Head of caudate nucleus (tissue), 42 donors: ENCODE results near the gene SYK.

Source experiments
- DNase-seq, 42 donors: peaks; one replicate each; pipeline versions ENCODE4 v3.0.0 to v3.0.0-alpha.2; 2020 to 2021; ENCODE audit warnings: mixed read lengths in 7 of 42
- intact Hi-C: fragments of 100-400 bp; cut with DNase I; formaldehyde crosslinking; loops from one replicate; pipeline ENCODE4 v1.15.0; 2022

SYK gene

GRCh38 chr9:90841213-90841612 is 39.6 kb downstream of the SYK start:
- no peak for DNase-seq
- intact Hi-C loops = no loop called here

- intact Hi-C loops = no loop called here
- DNase-seq = no peak
These were observed 40.0 kb downstream of the SYK start for GRCh38 chr9:90841615-90842014.

- no peak for DNase-seq
- intact Hi-C loops = no loop called here
These were observed 40.7 kb downstream of the SYK start for GRCh38 chr9:90842176-90842777.

- intact Hi-C loops = no loop called here
- peak in 11 of 42 donors; percentile 9 to 42 (median 17) for DNase-seq
These were observed 41.4 kb downstream of the SYK start for GRCh38 chr9:90842996-90843395.

- DNase-seq = no peak
- intact Hi-C loops = no loop called here
These were observed 41.9 kb downstream of the SYK start for GRCh38 chr9:90843525-90843924.

GRCh38 chr9:90844326-90844725 is 42.7 kb downstream of the SYK start:
- intact Hi-C loops = no loop called here
- DNase-seq = peak in 1 of 42 donors; percentile 10

GRCh38 chr9:90846770-90847419 is 45.3 kb downstream of the SYK start:
- intact Hi-C loops = no loop called here
- DNase-seq = no peak

GRCh38 chr9:90847971-90848370 is 46.4 kb downstream of the SYK start:
- intact Hi-C loops = no loop called here
- no peak for DNase-seq

GRCh38 chr9:90848866-90849265 is 47.2 kb downstream of the SYK start:
- no peak for DNase-seq
- intact Hi-C loops = no loop called here

GRCh38 chr9:90851444-90851843 is 49.8 kb downstream of the SYK start:
- intact Hi-C loops = no loop called here
- DNase-seq = no peak

- DNase-seq = no peak
- intact Hi-C loops = no loop called here
These were observed 52.3 kb downstream of the SYK start for GRCh38 chr9:90853945-90854344.

GRCh38 chr9:90854637-90855175 is 53.1 kb downstream of the SYK start:
- DNase-seq = no peak
- intact Hi-C loops = no loop called here

GRCh38 chr9:90855208-90855902 is 53.7 kb downstream of the SYK start:
- intact Hi-C loops = no loop called here
- no peak for DNase-seq

- DNase-seq = no peak
- intact Hi-C loops = no loop called here
These were observed 55.5 kb downstream of the SYK start for GRCh38 chr9:90857091-90857490.

- DNase-seq = no peak
- intact Hi-C loops = no loop called here
These were observed 56.2 kb downstream of the SYK start for GRCh38 chr9:90857855-90858254.

- no peak for DNase-seq
- intact Hi-C loops = no loop called here
These were observed 56.9 kb downstream of the SYK start for GRCh38 chr9:90858457-90858901.

GRCh38 chr9:90860382-90860781 is 58.8 kb downstream of the SYK start:
- no peak for DNase-seq
- intact Hi-C loops = loop anchor here (10.0 kb wide), 1 partner anchor 716 kb away; no protein-coding TSS in a partner anchor

GRCh38 chr9:90860826-90861225 is 59.2 kb downstream of the SYK start:
- intact Hi-C loops = loop anchor here (10.0 kb wide), 1 partner anchor 716 kb away; no protein-coding TSS in a partner anchor
- no peak for DNase-seq

GRCh38 chr9:90861380-90861779 is 59.8 kb downstream of the SYK start:
- no peak for DNase-seq
- intact Hi-C loops = loop anchor here (10.0 kb wide), 1 partner anchor 717 kb away; no protein-coding TSS in a partner anchor
